MM.1S (cell line): ENCODE results near the gene TBC1D23.
"Not testable (repeated sequence)": the region's sequence is repeated elsewhere in the genome, so short reads cannot be mapped to it uniquely, and the experiment has no call there.

ENCODE experiments used
- DNase-seq: peaks from one replicate; pipeline ENCODE4 v3.0.0-alpha.2; 2015
- H2AFZ ChIP-seq: fragments of 300-600 bp; sonication (generic); 2 replicates; pipeline ENCODE4 v1.6.0; 2016; ENCODE audit warnings: antibody characterized with exemption, low read length
- H3F3A ChIP-seq: fragments of 300-600 bp; sonication (generic); 2 replicates; pipeline ENCODE4 v1.6.1; 2016; ENCODE audit warnings: mild to moderate bottlenecking, antibody characterized with exemption, low read length, moderate library complexity, mixed read lengths; ENCODE audit not compliant: insufficient read depth
- H3K27ac ChIP-seq: fragments of 300-600 bp; sonication (generic); 2 replicates; pipeline ENCODE4 v1.5.1; 2016; ENCODE audit warnings: mild to moderate bottlenecking, low read length
- H3K27me3 ChIP-seq: fragments of 300-600 bp; sonication (generic); replicated peaks from 2 replicates; pipeline ENCODE4 v1.6.0; 2016; ENCODE audit warnings: low read length; ENCODE audit not compliant: insufficient read depth
- H3K36me3 ChIP-seq: fragments of 300-600 bp; sonication (generic); replicated peaks from 2 replicates; pipeline ENCODE4 v1.6.1; 2016; ENCODE audit warnings: mild to moderate bottlenecking, low read length, mixed read lengths; ENCODE audit not compliant: insufficient read depth
- H3K4me1 ChIP-seq: fragments of 300-600 bp; sonication (generic); 2 replicates; pipeline ENCODE4 v1.6.1; 2016; ENCODE audit warnings: low read length, mixed read lengths
- H3K4me2 ChIP-seq: fragments of 300-600 bp; sonication (generic); 2 replicates; pipeline ENCODE4 v1.6.0; 2016; ENCODE audit warnings: low read depth, low read length
- H3K4me3 ChIP-seq: fragments of 300-600 bp; sonication (generic); 2 replicates; pipeline ENCODE4 v1.5.1; 2016; ENCODE audit warnings: low read length, mixed read lengths
- H3K79me2 ChIP-seq: fragments of 300-600 bp; sonication (generic); 2 replicates; pipeline ENCODE4 v1.6.1; 2016; ENCODE audit warnings: mixed run types, low read length, mixed read lengths
- H3K9ac ChIP-seq: fragments of 300-600 bp; sonication (generic); 2 replicates; pipeline ENCODE4 v1.6.1; 2016; ENCODE audit warnings: low read length, mixed read lengths
- H3K9me2 ChIP-seq: fragments of 300-600 bp; sonication (generic); replicated peaks from 2 replicates; pipeline ENCODE4 v1.6.1; 2016; ENCODE audit warnings: mild to moderate bottlenecking, low read length, mixed read lengths; ENCODE audit not compliant: insufficient read depth
- H3K9me3 ChIP-seq: fragments of 300-600 bp; sonication (generic); replicated peaks from 2 replicates; pipeline ENCODE4 v1.6.1; 2016; ENCODE audit warnings: mild to moderate bottlenecking, low read length, mixed read lengths; ENCODE audit not compliant: insufficient read depth
- H4K20me1 ChIP-seq: fragments of 300-600 bp; sonication (generic); 2 replicates; pipeline ENCODE4 v1.6.1; 2016; ENCODE audit warnings: mild to moderate bottlenecking, low read length, moderate library complexity, mixed read lengths; ENCODE audit not compliant: insufficient read depth
- EZH2 ChIP-seq: fragments of 300-600 bp; sonication (generic); optimal IDR thresholded peaks from 2 replicates; pipeline ENCODE3; 2017; ENCODE audit warnings: low read depth, mild to moderate bottlenecking, antibody characterized with exemption, low read length, mixed read lengths
- EZH2phosphoT487 ChIP-seq: fragments of 300-600 bp; sonication (generic); IDR thresholded peaks from 2 replicates; pipeline ENCODE4 v1.6.1; 2018; ENCODE audit warnings: antibody characterized with exemption, low read length
- TF ChIP-seq, protein P1 (sequence below): fragments of 300-600 bp; sonication (generic); IDR thresholded peaks from 2 replicates; pipeline ENCODE4 v1.5.1; 2016; ENCODE audit warnings: antibody characterized with exemption, low read length, mixed read lengths

The TBC1D23 gene

DNA sequence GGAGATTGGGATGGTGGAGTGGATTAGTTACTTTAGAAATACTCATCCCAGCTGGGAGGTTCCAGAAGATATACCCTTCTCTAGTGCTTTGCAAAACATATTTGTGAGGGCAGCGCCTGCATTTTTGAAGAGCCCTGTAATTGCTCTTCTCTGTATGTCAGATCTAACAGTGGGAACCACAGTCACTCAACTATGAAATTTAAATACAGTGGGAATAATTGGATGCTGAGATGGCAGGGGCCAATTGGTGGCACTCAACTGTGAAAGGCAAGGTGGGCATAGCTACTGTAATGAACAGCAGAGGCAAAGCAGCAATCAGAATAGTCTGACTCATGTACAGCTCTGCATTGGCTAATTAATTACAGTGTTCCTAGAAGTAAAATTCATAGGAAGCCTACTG lies 22.2 kb upstream of the TBC1D23 start:
- no peaks in the 10 kb centered on the region for H3K9me2 ChIP-seq
- H3K36me3 ChIP-seq = no peaks in the 10 kb centered on the region
- TF ChIP-seq EZH2 = no peak
- TF ChIP-seq, protein P1, sequence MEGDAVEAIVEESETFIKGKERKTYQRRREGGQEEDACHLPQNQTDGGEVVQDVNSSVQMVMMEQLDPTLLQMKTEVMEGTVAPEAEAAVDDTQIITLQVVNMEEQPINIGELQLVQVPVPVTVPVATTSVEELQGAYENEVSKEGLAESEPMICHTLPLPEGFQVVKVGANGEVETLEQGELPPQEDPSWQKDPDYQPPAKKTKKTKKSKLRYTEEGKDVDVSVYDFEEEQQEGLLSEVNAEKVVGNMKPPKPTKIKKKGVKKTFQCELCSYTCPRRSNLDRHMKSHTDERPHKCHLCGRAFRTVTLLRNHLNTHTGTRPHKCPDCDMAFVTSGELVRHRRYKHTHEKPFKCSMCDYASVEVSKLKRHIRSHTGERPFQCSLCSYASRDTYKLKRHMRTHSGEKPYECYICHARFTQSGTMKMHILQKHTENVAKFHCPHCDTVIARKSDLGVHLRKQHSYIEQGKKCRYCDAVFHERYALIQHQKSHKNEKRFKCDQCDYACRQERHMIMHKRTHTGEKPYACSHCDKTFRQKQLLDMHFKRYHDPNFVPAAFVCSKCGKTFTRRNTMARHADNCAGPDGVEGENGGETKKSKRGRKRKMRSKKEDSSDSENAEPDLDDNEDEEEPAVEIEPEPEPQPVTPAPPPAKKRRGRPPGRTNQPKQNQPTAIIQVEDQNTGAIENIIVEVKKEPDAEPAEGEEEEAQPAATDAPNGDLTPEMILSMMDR = no peak
- no peak for TF ChIP-seq EZH2phosphoT487
- no peak overlapping the region for H2AFZ ChIP-seq
- no peaks in the 10 kb centered on the region for H3K79me2 ChIP-seq
- H3K9ac ChIP-seq = no peak overlapping the region
- no peak for DNase-seq
- H3K9me3 ChIP-seq = no peaks in the 10 kb centered on the region
- no peaks in the 10 kb centered on the region for H3K27me3 ChIP-seq
- no peaks in the 10 kb centered on the region for H3F3A ChIP-seq
- H3K4me1 ChIP-seq = no peaks in the 10 kb centered on the region
- H4K20me1 ChIP-seq = no peaks in the 10 kb centered on the region
- H3K4me3 ChIP-seq = no peak overlapping the region
- no peak overlapping the region for H3K4me2 ChIP-seq
- H3K27ac ChIP-seq = no peak overlapping the region

DNA sequence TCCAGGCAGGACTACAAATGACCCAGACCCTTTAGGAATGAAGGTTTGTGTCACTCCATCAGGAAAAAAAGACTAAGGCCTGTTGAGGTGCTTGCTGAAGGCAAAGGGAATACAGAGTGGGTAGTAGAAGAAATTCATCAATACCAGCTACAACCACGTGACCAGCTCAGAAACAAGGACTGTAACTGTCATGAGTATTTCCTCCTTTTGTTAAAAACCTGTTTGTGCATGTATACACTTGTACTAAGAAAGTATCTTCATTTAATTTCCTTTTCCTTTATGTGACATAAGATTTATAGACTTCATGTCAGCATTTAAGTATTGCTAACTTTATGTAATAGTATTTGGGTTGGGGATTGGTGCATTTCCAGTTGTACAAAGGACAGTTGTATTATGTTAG lies 18.3 kb upstream of the TBC1D23 start:
- not testable (repeated sequence) for H3K27ac ChIP-seq, H4K20me1 ChIP-seq, H3K9ac ChIP-seq, H3K27me3 ChIP-seq, H3K4me2 ChIP-seq, H3K36me3 ChIP-seq, H3K4me1 ChIP-seq, H3F3A ChIP-seq, H3K79me2 ChIP-seq, DNase-seq, H3K9me2 ChIP-seq, H3K9me3 ChIP-seq, H2AFZ ChIP-seq, H3K4me3 ChIP-seq

DNA sequence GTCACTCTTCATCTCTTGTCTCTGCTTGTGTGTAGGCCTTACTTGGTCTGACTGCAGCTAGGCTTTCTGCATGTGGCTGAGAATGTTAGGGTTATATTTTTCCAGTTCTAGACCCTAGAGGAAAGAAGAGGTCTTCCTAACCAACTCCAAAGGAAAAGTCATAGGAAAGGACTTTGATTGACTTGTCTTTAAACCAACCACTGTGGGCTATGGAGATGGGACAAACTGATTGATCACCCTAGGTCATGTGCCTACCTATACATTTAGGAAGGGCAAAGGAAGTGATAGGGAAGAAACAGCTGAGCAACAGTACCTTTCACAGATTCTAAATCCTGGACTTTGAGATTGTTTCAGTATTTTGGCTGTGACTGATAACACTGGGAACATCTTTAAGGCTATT lies 16.5 kb upstream of the TBC1D23 start:
- Histone ChIP-seq H3K9ac (no peak overlapping the region), H3K27me3 (no peaks in the 10 kb centered on the region), H3F3A (no peaks in the 10 kb centered on the region), H3K79me2 (no peaks in the 10 kb centered on the region), H3K27ac (no peak overlapping the region), H3K4me2 (no peak overlapping the region), H3K4me1 (no peaks in the 10 kb centered on the region), H3K9me2 (no peaks in the 10 kb centered on the region), H4K20me1 (no peaks in the 10 kb centered on the region), H3K4me3 (no peak overlapping the region), H2AFZ (no peak overlapping the region), H3K36me3 (no peaks in the 10 kb centered on the region), H3K9me3 (no peaks in the 10 kb centered on the region)
- TF ChIP-seq, protein P1 = no peak
- no peak for TF ChIP-seq EZH2phosphoT487
- no peak for TF ChIP-seq EZH2
- DNase-seq = no peak

DNA sequence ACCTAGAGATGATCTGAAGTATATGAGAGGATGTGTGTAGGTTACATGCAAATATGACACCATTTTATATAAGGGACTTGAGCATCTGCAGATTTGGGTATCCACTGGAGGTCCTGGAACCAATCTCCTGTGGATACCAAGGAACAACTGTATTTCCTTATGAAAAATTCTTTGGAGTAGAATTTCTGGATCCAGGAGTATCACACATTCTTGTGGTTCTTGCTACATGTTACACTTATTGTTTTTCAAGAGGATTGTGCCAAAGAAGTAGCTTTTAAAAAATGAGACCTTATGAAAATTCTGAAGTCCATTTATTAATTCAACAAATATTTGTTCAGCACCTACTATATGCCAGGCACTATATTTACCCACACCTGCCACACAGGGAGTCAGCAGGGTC lies 15.7 kb upstream of the TBC1D23 start:
- no peaks in the 10 kb centered on the region for H3K4me1 ChIP-seq
- H4K20me1 ChIP-seq = no peaks in the 10 kb centered on the region
- H3K36me3 ChIP-seq = no peaks in the 10 kb centered on the region
- no peak overlapping the region for H3K4me2 ChIP-seq
- no peak for DNase-seq
- no peaks in the 10 kb centered on the region for H3F3A ChIP-seq
- no peak for TF ChIP-seq EZH2
- TF ChIP-seq, protein P1 = no peak
- TF ChIP-seq EZH2phosphoT487 = no peak
- no peaks in the 10 kb centered on the region for H3K9me3 ChIP-seq
- no peak overlapping the region for H2AFZ ChIP-seq
- no peaks in the 10 kb centered on the region for H3K9me2 ChIP-seq
- no peaks in the 10 kb centered on the region for H3K79me2 ChIP-seq
- H3K27me3 ChIP-seq = no peaks in the 10 kb centered on the region
- no peak overlapping the region for H3K9ac ChIP-seq
- no peak overlapping the region for H3K4me3 ChIP-seq
- no peak overlapping the region for H3K27ac ChIP-seq
